PFSK-1 (cell line): ENCODE results near the gene ZCCHC2.

Experiments used
- FOXP2 ChIP-seq: optimal IDR thresholded peaks from 2 replicates; pipeline ENCODE3; 2011; ENCODE audit warnings: borderline replicate concordance, control low read depth, inconsistent platforms; ENCODE audit not compliant: insufficient read depth; ENCODE audit errors: extremely low read length, extremely low read depth
- POLR2AphosphoS5 ChIP-seq: IDR thresholded peaks from 2 replicates; pipeline ENCODE4 v1.6.1; 2012; ENCODE audit warnings: low read depth, mild to moderate bottlenecking, control low read depth, low read length, moderate library complexity
- REST ChIP-seq, 2 experiments: IDR thresholded peaks; 2 replicates each; pipeline versions ENCODE4 v1.6.1 to v1.8.0; 2011 to 2012; ENCODE audit warnings: low read depth in 2 of 2, low read length in 2 of 2, control low read depth in 1 of 2, inconsistent platforms in 1 of 2, mild to moderate bottlenecking in 1 of 2, moderate library complexity in 1 of 2; ENCODE audit not compliant: insufficient read depth in 1 of 2
- SIN3A ChIP-seq: IDR thresholded peaks from 2 replicates; pipeline ENCODE4 v1.6.1; 2012; ENCODE audit warnings: mild to moderate bottlenecking, low read length, moderate library complexity, borderline replicate concordance; ENCODE audit not compliant: insufficient read depth
- TAF1 ChIP-seq: IDR thresholded peaks from 2 replicates; pipeline ENCODE4 v1.6.1; 2012; ENCODE audit warnings: low read length, control low read depth, borderline replicate concordance; ENCODE audit not compliant: insufficient read depth

ZCCHC2 gene

GRCh38 chr18:62522178-62522503 lies 684 bp upstream of the ZCCHC2 start:
- TF ChIP-seq SIN3A (no peak), FOXP2 (no peak), TAF1 (no peak)

GRCh38 chr18:62523255-62523588 lies 397 bp downstream of the ZCCHC2 start:
- TF ChIP-seq FOXP2 (no peak), TAF1 (no peak), SIN3A (no peak), POLR2AphosphoS5 (no peak), REST (IDR thresholded peaks at IDR 0.05; ENCODE audit: insufficient read depth in 1 of 2, low read depth in 2 of 2, low read length in 2 of 2) (no peak)

GRCh38 chr18:62523631-62524439 lies 1.0 kb downstream of the ZCCHC2 start:
- TF ChIP-seq TAF1: no peak
- TF ChIP-seq POLR2AphosphoS5: no peak
- no peak for TF ChIP-seq REST (IDR thresholded peaks at IDR 0.05; ENCODE audit: insufficient read depth in 1 of 2, low read depth in 2 of 2, low read length in 2 of 2)
- TF ChIP-seq FOXP2: no peak
- TF ChIP-seq SIN3A: no peak

- TF ChIP-seq REST (IDR thresholded peaks at IDR 0.05; ENCODE audit: insufficient read depth in 1 of 2, low read depth in 2 of 2, low read length in 2 of 2) (no peak), SIN3A (peak; percentile 45; the same call in 1 of the 2 replicates), TAF1 (peak; percentile 51; the same call in 1 of the 2 replicates)
These were observed 1.8 kb downstream of the ZCCHC2 start for GRCh38 chr18:62524440-62525200.

- no peak for TF ChIP-seq TAF1
These were observed 2.8 kb downstream of the ZCCHC2 start for GRCh38 chr18:62525608-62526007.
